Smooth muscle cell (in vitro differentiated cells): ENCODE measurements around the gene NKX3-2. TPM values are rescaled to one million over a fixed set of nuclear protein-coding genes. Genes with fewer than 3 reads are reported as not detected.

Experiments used
- DNase-seq: peaks from one replicate; lab custom pipeline; 2025; ENCODE audit not compliant: unreplicated experiment; lab: John Stamatoyannopoulos, UW
- H2AFZ ChIP-seq: fragments of 200-600 bp; sonication (generic); 2 replicates; pipeline ENCODE4 v1.6.0; 2016; ENCODE audit warnings: antibody characterized with exemption, low read depth, mild to moderate bottlenecking
- H3F3A ChIP-seq: fragments of 200-600 bp; sonication (generic); 2 replicates; pipeline ENCODE4 v1.6.0; 2017; ENCODE audit warnings: antibody characterized with exemption, low read depth
- H3K27ac ChIP-seq: fragments of 200-600 bp; sonication (generic); 2 replicates; pipeline ENCODE4 v1.5.1; 2016; ENCODE audit warnings: low read depth, mild to moderate bottlenecking
- H3K27me3 ChIP-seq: fragments of 200-600 bp; sonication (generic); 2 replicates; pipeline ENCODE4 v1.6.1; 2016; ENCODE audit warnings: low read depth, mild to moderate bottlenecking
- H3K36me3 ChIP-seq: fragments of 200-600 bp; sonication (generic); 2 replicates; pipeline ENCODE4 v1.5.1; 2016; ENCODE audit warnings: low read depth
- H3K4me1 ChIP-seq: fragments of 200-600 bp; sonication (generic); 2 replicates; pipeline ENCODE4 v1.5.1; 2016; ENCODE audit warnings: low read depth
- H3K4me2 ChIP-seq: fragments of 200-600 bp; sonication (generic); 2 replicates; pipeline ENCODE4 v1.6.0; 2016; ENCODE audit warnings: mild to moderate bottlenecking
- H3K4me3 ChIP-seq: fragments of 200-600 bp; sonication (generic); 2 replicates; pipeline ENCODE4 v1.5.1; 2016; ENCODE audit warnings: mild to moderate bottlenecking
- H3K79me2 ChIP-seq: fragments of 200-600 bp; sonication (generic); 2 replicates; pipeline ENCODE4 v1.6.0; 2016; ENCODE audit warnings: low read depth, mild to moderate bottlenecking
- H3K9ac ChIP-seq: fragments of 200-600 bp; sonication (generic); 2 replicates; pipeline ENCODE4 v1.6.0; 2016; ENCODE audit warnings: low read depth
- H3K9me3 ChIP-seq: fragments of 200-600 bp; sonication (generic); replicated peaks from 2 replicates; pipeline ENCODE4 v1.5.1; 2016; ENCODE audit warnings: low read depth
- H4K20me1 ChIP-seq: fragments of 200-600 bp; sonication (generic); 2 replicates; pipeline ENCODE4 v1.6.0; 2016; ENCODE audit warnings: low read depth
- WGBS: methylation state at CpG from one replicate; pipeline ENCODE4 v1.1.7; 2016; ENCODE audit warnings: low lambda C conversion rate; 5-methylcytosine and 5-hydroxymethylcytosine counted together
- polyA plus RNA-seq: library from polyadenylated mRNA; unstranded; fragments of >200 nt; fragmentation: Nextera tagmentation; extraction: Ambion mirVana; gene quantifications from 2 replicates; pipeline ENCODE4 v1.2.1, GENCODE V29; 2016
- total RNA-seq: library from RNA; depleted of rRNA; stranded (reverse); fragments of >200 nt; gene quantifications from 2 replicates; pipeline ENCODE4 v1.2.3, GENCODE V29; 2014
- TF ChIP-seq, protein P1 (sequence below): fragments of 200-600 bp; sonication (generic); IDR thresholded peaks from 2 replicates; pipeline ENCODE4 v1.5.1; 2017; ENCODE audit warnings: borderline replicate concordance, mild to moderate bottlenecking, antibody characterized with exemption; ENCODE audit not compliant: insufficient read depth, poor library complexity, severe bottlenecking

Gene NKX3-2
- total and polyA plus RNA-seq, 2 experiments from 2014 or later = 3.6 to 6.7 TPM

DNA sequence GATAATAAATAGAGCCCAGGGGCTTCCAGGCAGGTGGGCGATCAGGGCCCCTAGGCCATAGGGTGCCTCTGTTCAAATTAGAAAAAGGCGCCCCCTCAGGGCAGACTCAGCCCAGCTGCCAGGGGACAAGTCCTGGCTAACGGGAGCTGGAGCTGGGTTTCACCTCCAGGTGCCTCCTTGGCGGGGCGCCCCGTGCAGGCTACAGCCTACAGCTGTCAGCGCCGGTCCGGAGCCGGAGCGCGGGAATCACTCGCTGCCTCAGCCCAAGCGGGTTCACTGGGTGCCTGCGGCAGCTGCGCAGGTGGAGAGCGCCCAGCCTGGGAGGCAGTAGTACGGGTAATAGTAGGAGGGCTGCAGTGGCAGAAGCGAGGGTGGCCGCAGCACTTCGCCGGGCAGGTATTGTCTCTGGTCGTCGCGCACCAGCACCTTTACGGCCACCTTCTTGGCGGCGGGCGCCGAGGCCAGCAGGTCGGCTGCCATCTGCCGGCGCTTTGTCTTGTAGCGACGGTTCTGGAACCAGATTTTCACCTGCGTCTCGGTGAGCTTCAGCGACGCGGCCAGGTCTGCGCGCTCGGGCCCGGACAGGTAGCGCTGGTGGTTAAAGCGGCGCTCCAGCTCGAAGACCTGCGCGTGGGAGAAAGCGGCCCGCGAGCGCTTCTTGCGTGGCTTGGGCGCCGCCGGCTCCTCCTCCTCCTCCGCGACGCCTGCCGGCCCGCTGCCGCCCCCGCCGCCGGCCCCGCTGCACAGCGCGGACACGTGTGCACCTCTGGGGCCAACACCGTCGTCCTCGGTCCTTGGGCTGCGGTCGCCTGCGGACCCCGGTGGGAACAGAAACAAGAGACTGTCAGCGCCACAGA, 2.4 kb downstream of the NKX3-2 start:
- H3K4me1 ChIP-seq = peaks cover 26% of the 10 kb centered on the region
- peaks cover 3% of the 10 kb centered on the region for H3F3A ChIP-seq
- no peaks in the 10 kb centered on the region for H3K79me2 ChIP-seq
- H4K20me1 ChIP-seq = peaks cover 13% of the 10 kb centered on the region
- H3K27me3 ChIP-seq = peaks cover 90% of the 10 kb centered on the region
- H3K27ac ChIP-seq = no peak overlapping the region
- H3K9me3 ChIP-seq = no peaks in the 10 kb centered on the region
- no peaks in the 10 kb centered on the region for H3K36me3 ChIP-seq
- DNase-seq = no peak
- no peak overlapping the region for H2AFZ ChIP-seq
- peak overlapping the region; percentile 96 for H3K4me2 ChIP-seq
- H3K9ac ChIP-seq = no peak overlapping the region
- TF ChIP-seq, protein P1, sequence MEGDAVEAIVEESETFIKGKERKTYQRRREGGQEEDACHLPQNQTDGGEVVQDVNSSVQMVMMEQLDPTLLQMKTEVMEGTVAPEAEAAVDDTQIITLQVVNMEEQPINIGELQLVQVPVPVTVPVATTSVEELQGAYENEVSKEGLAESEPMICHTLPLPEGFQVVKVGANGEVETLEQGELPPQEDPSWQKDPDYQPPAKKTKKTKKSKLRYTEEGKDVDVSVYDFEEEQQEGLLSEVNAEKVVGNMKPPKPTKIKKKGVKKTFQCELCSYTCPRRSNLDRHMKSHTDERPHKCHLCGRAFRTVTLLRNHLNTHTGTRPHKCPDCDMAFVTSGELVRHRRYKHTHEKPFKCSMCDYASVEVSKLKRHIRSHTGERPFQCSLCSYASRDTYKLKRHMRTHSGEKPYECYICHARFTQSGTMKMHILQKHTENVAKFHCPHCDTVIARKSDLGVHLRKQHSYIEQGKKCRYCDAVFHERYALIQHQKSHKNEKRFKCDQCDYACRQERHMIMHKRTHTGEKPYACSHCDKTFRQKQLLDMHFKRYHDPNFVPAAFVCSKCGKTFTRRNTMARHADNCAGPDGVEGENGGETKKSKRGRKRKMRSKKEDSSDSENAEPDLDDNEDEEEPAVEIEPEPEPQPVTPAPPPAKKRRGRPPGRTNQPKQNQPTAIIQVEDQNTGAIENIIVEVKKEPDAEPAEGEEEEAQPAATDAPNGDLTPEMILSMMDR = peak; percentile 48
- peak overlapping the region; percentile 78 for H3K4me3 ChIP-seq
- 8% methylated on average over 67 of the region's 79 CpGs for WGBS

DNA sequence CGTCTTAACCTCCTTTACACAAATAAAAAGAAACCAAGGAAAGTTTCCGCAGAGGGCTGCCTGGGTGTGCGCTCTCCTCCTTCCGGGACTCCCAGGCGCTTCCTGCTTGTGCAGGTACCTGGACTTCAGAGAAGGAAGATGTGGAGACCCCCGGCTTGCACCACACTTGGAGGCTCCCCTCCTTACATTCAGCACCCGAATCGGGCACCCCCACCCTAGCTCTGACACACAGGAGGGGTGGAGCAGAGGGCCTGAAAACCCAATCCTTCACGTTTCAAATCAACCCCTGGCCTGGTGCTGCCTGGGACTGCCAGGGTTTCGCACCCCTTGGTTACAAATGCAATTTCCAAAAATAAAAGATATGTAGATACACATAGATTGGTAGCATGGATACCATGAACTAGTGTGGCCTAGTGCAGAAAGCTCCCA, 3.1 kb downstream of the NKX3-2 start:
- no peak for DNase-seq
- H3K79me2 ChIP-seq = no peaks in the 10 kb centered on the region

DNA sequence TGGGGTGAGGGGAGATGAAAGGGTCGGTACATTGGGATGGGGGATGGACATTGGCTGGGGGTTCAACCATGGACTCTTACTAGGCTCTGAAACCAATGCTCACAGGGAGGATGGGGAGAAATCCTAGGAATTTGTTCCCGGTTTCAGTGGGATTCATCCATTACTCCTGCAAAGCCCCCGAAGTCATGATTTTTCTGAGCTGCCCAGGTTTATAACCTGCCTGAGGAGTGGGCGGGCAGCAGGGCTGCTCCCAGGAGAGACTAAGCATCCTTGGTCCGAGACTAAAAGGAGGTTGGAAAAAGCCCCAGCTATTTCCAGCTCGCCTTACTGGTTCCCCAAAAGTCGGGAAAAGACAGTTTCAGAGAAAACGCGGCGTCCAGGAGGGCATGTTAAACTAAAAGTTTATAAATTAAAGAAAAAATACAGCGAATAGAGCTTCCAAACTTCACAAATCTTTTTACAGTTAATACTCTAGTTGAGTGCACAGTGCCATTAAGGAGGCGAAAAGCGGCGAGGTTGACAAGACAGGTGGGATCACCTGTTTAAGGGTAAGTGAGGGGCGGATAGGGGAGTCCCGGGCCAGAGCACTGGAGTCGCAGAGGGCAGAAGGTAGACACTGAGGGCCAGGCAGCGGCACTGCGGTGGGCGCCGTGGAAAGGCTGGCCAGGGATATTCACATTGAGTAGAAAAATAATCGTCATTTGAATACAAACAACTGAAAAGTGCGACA, 3.7 kb downstream of the NKX3-2 start:
- 34% methylated on average over 23 of the region's 23 CpGs for WGBS
- no peak overlapping the region for H3K9ac ChIP-seq
- H3K9me3 ChIP-seq = no peaks in the 10 kb centered on the region
- H3K79me2 ChIP-seq = no peaks in the 10 kb centered on the region
- TF ChIP-seq, protein P1 = no peak
- peaks cover 13% of the 10 kb centered on the region for H4K20me1 ChIP-seq
- peaks cover 3% of the 10 kb centered on the region for H3F3A ChIP-seq
- peaks cover 26% of the 10 kb centered on the region for H3K4me1 ChIP-seq
- peaks cover 91% of the 10 kb centered on the region for H3K27me3 ChIP-seq
- no peaks in the 10 kb centered on the region for H3K36me3 ChIP-seq
- no peak overlapping the region for H3K27ac ChIP-seq
- no peak for DNase-seq
- no peak overlapping the region for H3K4me3 ChIP-seq
- no peak overlapping the region for H3K4me2 ChIP-seq
- H2AFZ ChIP-seq = no peak overlapping the region

More for the DNA sequence above, 3.1 kb downstream of the NKX3-2 start:
- WGBS = 44% methylated on average over 10 of the region's 10 CpGs
- no peaks in the 10 kb centered on the region for H3K9me3 ChIP-seq
- no peaks in the 10 kb centered on the region for H3K36me3 ChIP-seq
- peaks cover 13% of the 10 kb centered on the region for H4K20me1 ChIP-seq
- peak overlapping the region; percentile 96 for H3K4me2 ChIP-seq
- no peak overlapping the region for H3K4me3 ChIP-seq
- TF ChIP-seq, protein P1 = no peak
- peaks cover 91% of the 10 kb centered on the region for H3K27me3 ChIP-seq
- H2AFZ ChIP-seq = no peak overlapping the region
- peaks cover 26% of the 10 kb centered on the region for H3K4me1 ChIP-seq
- H3F3A ChIP-seq = peaks cover 3% of the 10 kb centered on the region
- no peak overlapping the region for H3K9ac ChIP-seq
- no peak overlapping the region for H3K27ac ChIP-seq
